Measurements from ENCODE around the gene PACSIN1.

DNA sequence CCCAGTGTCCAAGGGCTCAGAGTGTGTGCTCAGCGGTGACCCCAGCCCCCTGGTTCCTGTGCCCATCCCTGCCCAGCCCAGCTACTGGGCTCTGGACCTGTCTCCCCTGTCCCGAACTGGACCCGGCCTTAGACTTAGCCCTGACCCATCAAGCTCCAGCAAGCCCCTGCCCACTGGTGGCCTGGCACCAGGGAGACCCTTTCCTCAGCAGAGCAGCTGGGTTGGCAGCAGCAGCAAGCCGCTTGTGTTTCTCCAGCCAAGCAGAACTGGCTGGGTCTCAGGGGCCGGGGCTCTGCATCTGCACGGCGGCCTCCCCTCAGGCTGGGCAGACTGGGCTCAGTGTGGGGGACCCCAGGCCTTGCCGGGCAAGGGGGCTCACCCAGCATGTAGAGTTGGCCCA lies 89.5 kb downstream of the PACSIN1 start:
- TF ChIP-seq, protein P1, sequence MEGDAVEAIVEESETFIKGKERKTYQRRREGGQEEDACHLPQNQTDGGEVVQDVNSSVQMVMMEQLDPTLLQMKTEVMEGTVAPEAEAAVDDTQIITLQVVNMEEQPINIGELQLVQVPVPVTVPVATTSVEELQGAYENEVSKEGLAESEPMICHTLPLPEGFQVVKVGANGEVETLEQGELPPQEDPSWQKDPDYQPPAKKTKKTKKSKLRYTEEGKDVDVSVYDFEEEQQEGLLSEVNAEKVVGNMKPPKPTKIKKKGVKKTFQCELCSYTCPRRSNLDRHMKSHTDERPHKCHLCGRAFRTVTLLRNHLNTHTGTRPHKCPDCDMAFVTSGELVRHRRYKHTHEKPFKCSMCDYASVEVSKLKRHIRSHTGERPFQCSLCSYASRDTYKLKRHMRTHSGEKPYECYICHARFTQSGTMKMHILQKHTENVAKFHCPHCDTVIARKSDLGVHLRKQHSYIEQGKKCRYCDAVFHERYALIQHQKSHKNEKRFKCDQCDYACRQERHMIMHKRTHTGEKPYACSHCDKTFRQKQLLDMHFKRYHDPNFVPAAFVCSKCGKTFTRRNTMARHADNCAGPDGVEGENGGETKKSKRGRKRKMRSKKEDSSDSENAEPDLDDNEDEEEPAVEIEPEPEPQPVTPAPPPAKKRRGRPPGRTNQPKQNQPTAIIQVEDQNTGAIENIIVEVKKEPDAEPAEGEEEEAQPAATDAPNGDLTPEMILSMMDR (conservative IDR thresholded peaks at IDR 0.05; ENCODE audit: low read depth, low read length): no peak
- TF ChIP-seq, protein P2, sequence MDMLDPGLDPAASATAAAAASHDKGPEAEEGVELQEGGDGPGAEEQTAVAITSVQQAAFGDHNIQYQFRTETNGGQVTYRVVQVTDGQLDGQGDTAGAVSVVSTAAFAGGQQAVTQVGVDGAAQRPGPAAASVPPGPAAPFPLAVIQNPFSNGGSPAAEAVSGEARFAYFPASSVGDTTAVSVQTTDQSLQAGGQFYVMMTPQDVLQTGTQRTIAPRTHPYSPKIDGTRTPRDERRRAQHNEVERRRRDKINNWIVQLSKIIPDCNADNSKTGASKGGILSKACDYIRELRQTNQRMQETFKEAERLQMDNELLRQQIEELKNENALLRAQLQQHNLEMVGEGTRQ (IDR thresholded peaks at IDR 0.05; ENCODE audit: low read depth, low read length): no peak
- TF ChIP-seq BHLHE40 (IDR thresholded peaks at IDR 0.05; ENCODE audit: low read depth, low read length) (no peak), RFX5 (IDR thresholded peaks at IDR 0.05; ENCODE audit: low read depth, low read length) (no peak), POLR2A (IDR thresholded peaks at IDR 0.05; ENCODE audit: low read depth, low read length) (no peak), CEBPB (IDR thresholded peaks at IDR 0.05; ENCODE audit: low read depth, low read length) (no peak), FOS (IDR thresholded peaks at IDR 0.05; ENCODE audit: low read depth, low read length) (no peak), MXI1 (IDR thresholded peaks at IDR 0.05; ENCODE audit: borderline replicate concordance, low read depth, low read length) (no peak), RAD21 (IDR thresholded peaks at IDR 0.05; ENCODE audit: low read length) (no peak), MAZ (IDR thresholded peaks at IDR 0.05; ENCODE audit: borderline replicate concordance, low read depth, low read length) (no peak), NFE2L2 (IDR thresholded peaks at IDR 0.05; ENCODE audit: low read depth, low read length) (no peak), SMC3 (IDR thresholded peaks at IDR 0.05; ENCODE audit: low read depth, low read length) (no peak), CHD1 (IDR thresholded peaks at IDR 0.05; ENCODE audit: low read depth, low read length) (no peak)
